Stimulated activated CD4-positive, alpha-beta T cell treated with anti-CD3 and anti-CD28 coated beads, Interleukin-4, amount 100 ng/mL, for 1 hour (primary cell): Measurements from ENCODE around the gene TRAF3IP1.
"Not testable (repeated sequence)": the region's sequence is repeated elsewhere in the genome, so short reads cannot be mapped to it uniquely, and the experiment has no call there.

Source experiments
- DNase-seq: peaks from one replicate; pipeline ENCODE4 v3.0.0-alpha.2; 2020

Gene TRAF3IP1

DNA sequence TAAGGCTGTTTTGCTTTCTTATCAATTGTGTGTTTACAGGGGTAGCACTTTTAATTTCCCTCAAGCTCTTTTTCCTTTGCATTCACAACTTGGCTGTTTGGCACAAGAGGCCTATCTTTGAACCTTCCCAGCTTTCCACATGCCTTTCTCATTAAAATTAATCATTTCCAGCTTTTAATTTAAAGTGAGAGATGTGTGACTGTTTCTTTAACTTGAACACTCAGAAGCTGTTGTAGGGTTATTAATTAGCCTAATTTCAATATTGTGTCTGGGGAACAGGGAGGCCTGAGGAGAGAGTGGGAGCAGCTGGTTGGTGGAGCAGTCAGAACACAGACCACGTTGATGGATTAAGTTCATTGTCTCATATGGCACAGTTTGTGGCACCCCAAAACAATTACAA is 111.1 kb downstream of the TRAF3IP1 start:
- no peak for DNase-seq

DNA sequence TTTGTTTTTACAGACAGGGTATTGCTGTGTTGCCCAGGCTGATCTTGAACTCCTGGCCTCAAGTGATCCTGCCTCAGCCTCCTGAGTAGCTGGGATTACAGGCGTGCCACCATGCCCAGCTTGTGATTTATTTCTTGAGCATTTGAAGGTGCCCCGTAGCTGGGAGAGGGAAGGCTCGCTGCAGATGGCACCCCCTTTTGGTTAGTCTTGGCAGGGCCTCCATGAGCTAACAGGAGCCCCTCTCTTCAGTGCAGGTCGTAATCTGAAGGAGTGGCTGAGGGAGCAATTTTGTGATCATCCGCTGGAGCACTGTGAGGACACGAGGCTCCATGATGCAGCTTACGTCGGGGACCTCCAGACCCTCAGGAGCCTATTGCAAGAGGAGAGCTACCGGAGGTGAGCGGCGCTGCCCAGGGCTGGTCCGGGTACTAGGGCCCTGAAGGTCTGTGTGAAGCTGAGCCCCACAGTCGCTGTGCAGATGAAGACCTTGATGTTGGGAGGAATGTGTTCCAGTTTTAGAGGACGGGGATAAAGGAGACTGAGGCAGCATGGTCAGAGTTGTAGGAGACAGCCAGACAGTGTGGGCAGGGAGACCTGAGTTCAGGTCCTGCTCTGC is 113.1 kb downstream of the TRAF3IP1 start:
- DNase-seq = no peak

- DNase-seq = no peak
Measured at GRCh38 chr2:238433941-238434845, 113.9 kb downstream of the TRAF3IP1 start.

- DNase-seq = no peak
Measured at GRCh38 chr2:238434846-238435751, 114.8 kb downstream of the TRAF3IP1 start.

- DNase-seq = no peak
Measured at GRCh38 chr2:238435752-238436096, 115.4 kb downstream of the TRAF3IP1 start.

DNA sequence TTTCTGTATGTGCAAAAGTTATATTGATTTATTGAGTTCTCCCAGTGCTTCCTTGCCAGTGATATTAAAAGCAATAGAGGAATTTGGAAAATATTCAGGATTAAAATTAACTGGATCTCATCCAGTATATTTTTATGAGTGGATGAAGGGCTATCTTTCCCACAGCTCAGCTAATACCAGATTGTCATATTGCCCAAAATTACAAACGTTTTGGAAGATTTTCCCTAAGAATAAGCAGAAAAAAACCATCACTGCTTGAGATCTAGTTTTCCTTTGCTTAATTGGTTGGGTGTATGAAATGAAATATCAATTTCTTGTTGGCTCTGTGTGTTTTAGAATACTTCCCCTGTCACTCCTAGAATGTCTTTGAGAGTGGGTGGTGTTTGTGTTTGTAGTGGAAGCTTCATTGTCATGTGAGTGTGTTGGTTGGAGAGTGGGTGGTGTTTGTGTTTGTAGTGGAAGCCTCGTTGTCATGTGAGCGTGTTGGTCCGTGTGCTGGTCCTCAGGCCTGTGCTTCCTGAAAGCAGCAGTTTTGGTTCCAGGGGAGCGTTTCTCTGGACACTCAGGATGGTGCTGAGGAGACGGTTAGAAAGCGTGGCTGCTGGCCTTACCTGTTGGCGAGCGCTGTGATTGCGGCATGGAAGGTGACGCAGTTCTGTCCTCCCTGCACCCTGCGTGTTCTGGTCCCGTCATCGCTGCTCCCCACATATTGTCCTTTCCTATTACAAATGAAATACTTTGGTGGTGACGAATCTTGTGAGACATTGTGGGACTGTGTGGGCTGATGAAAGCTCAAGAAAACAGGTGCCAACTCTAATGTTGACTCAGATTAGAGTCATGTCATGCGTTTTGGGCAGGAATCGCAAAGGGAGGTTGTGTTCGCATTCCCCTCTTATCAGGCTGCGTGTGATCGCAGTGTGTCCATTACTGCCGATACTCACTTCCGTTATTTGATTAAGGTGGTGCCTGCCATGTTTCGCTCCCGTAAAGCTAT is 118.8 kb downstream of the TRAF3IP1 start:
- peak; percentile 55 for DNase-seq

GRCh38 chr2:238439917-238440316 is 119.6 kb downstream of the TRAF3IP1 start:
- no peak for DNase-seq

DNA sequence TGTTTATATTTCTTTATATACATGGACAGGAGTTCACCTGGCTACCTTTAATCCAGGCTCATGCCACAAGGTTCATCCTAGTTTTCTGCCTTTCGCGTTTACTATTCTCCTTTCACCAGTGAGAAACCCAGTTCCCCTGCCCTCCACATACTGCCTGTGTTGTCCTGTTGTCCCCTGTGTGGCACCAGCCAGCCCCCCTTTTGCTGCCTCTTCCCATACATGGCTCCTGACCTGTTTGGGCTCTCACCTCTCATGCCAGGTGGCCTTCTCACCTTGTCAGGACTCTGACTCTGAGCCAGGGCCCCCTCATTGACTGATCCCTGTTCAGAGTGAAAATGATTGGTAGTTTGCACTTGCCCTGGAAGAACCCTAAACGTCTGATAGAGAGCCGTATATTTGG is 120.0 kb downstream of the TRAF3IP1 start:
- no peak for DNase-seq

- no peak for DNase-seq
Measured at GRCh38 chr2:238440767-238441166, 120.4 kb downstream of the TRAF3IP1 start.

DNA sequence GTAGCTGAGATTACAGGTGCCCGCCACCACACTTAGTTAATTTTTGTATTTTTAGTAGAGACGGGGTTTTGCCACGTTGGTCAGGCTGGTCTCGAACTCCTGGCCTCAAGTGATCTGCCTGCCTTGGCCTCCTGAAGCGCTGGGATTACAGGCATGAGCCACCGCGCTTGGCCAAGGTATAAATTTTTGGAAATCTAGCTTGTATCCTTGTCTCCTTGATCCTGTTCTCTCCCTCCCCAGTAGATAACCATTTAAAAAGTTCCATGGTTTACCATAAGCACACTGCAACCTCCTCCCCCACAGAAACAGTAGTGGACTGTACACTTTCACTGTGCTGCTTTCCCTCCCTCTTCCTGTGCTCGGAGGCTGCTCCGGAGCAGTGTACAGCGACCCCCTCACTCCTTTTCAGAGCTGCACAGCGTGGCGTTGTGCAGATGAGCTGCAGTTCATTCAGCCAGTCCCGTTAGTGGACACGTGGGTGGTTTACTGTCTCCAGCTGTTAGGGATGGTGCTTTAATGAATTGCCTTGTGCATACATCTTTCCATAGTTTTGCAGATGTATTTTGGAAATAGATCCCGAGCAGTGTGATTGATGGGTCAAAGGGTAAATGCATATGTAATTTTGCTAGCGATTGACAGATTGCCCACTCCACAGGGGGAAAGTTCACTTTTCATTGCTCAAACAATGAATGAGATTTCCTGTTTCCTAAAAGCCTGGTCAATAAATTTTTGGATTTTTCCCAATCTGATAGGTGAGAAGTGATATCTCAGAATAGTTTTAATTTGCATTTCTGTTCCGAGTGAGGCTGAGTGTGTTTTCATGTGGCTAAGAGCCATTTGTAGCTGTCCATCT is 121.2 kb downstream of the TRAF3IP1 start:
- DNase-seq = no peak

DNA sequence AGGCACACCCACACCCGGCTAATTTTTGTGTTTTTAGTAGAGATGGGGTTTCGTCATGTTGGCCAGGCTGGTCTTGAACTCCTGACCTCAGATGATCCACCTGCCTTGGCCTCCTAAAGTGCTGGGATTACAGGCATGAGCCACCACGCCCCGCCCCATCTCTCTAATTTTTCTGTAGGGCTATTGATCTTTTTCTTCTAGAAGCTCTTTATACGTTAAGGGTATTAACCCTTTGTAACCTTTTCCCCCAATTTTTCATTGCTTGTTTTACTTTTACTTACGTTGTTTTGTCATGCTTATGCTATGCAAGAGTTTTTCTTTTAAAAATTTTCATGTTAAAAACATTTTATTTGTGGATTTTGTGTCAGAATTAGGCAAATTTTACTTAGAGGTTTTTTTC is 121.9 kb downstream of the TRAF3IP1 start:
- DNase-seq = not testable (repeated sequence)

GRCh38 chr2:238444242-238444641 is 123.9 kb downstream of the TRAF3IP1 start:
- DNase-seq = no peak

DNA sequence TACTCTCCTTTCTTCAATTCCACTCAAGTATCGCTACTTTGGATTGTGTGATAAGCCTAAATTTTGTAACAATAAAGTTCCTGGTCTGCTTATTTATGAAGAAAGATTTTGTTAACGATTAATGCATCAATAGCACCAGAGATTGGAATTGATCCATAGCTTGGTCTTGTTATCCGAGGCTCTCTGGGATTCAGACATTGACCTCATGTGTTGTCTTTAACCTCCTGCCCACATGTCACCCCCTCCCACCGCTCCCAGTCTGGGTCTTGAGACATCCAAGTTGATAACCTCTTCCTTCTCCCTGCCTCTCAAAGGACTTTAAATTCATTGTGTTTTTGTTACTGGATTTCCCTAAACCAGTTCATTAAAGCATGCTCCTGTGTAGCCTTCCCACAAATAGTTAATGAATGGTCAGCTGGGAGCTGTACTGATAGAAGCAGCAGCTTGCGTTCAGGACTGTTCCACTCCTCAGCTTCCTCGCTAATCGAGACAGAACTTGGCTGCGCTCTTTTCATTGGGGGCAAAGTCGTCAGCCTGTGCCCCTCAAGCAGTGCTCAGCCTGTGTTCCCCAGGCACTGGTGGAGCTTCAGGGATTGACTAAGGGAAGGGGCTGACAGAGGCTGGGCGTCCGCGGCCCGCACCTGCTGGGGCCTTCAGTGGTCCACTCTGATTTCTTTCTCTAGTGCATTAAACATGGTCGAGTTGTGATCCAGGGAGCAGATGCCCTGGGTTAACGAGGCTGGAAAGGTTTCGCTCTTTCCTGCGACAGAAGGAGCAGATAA is 125.3 kb downstream of the TRAF3IP1 start:
- no peak for DNase-seq

GRCh38 chr2:238446371-238446770 is 126.1 kb downstream of the TRAF3IP1 start:
- no peak for DNase-seq

GRCh38 chr2:238448031-238448955 is 128.0 kb downstream of the TRAF3IP1 start:
- no peak for DNase-seq

DNA sequence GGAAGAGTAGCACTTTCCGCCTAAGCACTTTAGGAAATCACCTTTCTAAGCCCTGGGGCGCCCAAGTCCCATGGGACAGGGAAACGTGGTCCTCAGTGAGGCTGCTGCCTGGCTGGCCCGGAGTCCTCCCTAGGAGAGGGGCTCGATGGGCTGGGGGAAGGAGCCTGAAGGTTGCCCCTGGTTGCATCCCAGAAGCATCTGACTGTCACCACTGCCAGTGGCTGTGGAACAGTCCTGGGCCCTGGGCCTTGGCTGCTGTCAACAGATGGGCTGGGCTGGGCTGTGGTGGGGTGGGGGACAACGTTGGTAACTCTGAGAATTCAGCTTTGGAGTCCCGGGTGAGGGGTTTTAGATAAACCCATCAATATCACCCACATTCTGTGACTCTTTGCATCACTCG is 128.9 kb downstream of the TRAF3IP1 start:
- no peak for DNase-seq

GRCh38 chr2:238449909-238450417 is 129.6 kb downstream of the TRAF3IP1 start:
- DNase-seq = no peak

GRCh38 chr2:238450440-238450861 is 130.1 kb downstream of the TRAF3IP1 start:
- no peak for DNase-seq
